Lung (tissue), 12 donors: ENCODE measurements around the gene PDCD1. TPM values are rescaled to one million over a fixed set of nuclear protein-coding genes. Genes with fewer than 3 reads are reported as not detected.
A peak's percentile ranks its signal among the peaks of the same experiment; 100 is the strongest.
"Not testable (repeated sequence)": the region's sequence is repeated elsewhere in the genome, so short reads cannot be mapped to it uniquely, and the experiment has no call there.

Experiments
- ATAC-seq: fragments of 200-7000 bp; cut with Tn5 transposase; one replicate; pipeline ENCODE4 v1.9.1; 2020; ENCODE audit warnings: moderate number of reproducible peaks; ENCODE audit not compliant: insufficient read depth, low FRiP score
- DNase-seq, 3 donors: peaks; one replicate each; pipeline ENCODE4 v3.0.0-alpha.2; 2013 to 2017
- H3K27ac ChIP-seq, 2 donors: one replicate each; pipeline ENCODE4 v1.5.1; 2013; ENCODE audit warnings: mild to moderate bottlenecking in 2 of 2, moderate library complexity in 2 of 2, control low read depth in 1 of 2, inconsistent platforms in 1 of 2, low read depth in 1 of 2, low read length in 1 of 2
- H3K27me3 ChIP-seq, 3 donors: one replicate each; pipeline ENCODE4 v1.5.1; 2013; ENCODE audit warnings: low read length in 2 of 3; ENCODE audit not compliant: control insufficient read depth in 3 of 3, insufficient read depth in 3 of 3
- H3K36me3 ChIP-seq, 4 donors: one replicate each; pipeline ENCODE4 v1.5.1; 2013; ENCODE audit warnings: low read length in 4 of 4, mild to moderate bottlenecking in 1 of 4, moderate library complexity in 1 of 4; ENCODE audit not compliant: control insufficient read depth in 4 of 4, insufficient read depth in 4 of 4
- H3K4me1 ChIP-seq, 5 donors: one replicate each; pipeline ENCODE4 v1.5.1; 2013; ENCODE audit warnings: low read length in 5 of 5, mild to moderate bottlenecking in 2 of 5, moderate library complexity in 1 of 5; ENCODE audit not compliant: control insufficient read depth in 5 of 5, insufficient read depth in 5 of 5
- H3K4me3 ChIP-seq: one replicate; pipeline ENCODE4 v1.5.1; 2013; ENCODE audit warnings: mild to moderate bottlenecking, control low read depth, moderate library complexity
- H3K9ac ChIP-seq, 2 donors: one replicate each; pipeline ENCODE4 v1.5.1; 2013; ENCODE audit warnings: low read length in 2 of 2, control low read depth in 1 of 2; ENCODE audit not compliant: insufficient read depth in 1 of 2
- H3K9me3 ChIP-seq, 4 donors: one replicate each; pipeline ENCODE4 v1.5.1; 2013; ENCODE audit warnings: low read length in 3 of 4, mild to moderate bottlenecking in 1 of 4, moderate library complexity in 1 of 4; ENCODE audit not compliant: control insufficient read depth in 4 of 4, insufficient read depth in 3 of 4
- CTCF ChIP-seq: IDR thresholded peaks from 2 replicates; pipeline ENCODE4 v1.5.1; 2012; ENCODE audit warnings: mild to moderate bottlenecking; ENCODE audit errors: control extremely low read depth, extremely low read depth
- WGBS, 2 donors: extraction: QIAGEN DNeasy Blood & Tissue Kit; methylation state at CpG; one replicate each; pipeline ENCODE4 v1.1.7; 2013; 5-methylcytosine and 5-hydroxymethylcytosine counted together
- polyA plus RNA-seq, 2 donors: library from polyadenylated mRNA; stranded (reverse); fragments of 200-250 nt; gene quantifications; one replicate each; pipeline ENCODE4 v1.2.1, GENCODE V29; 2013
- total RNA-seq, 2 donors: library from RNA; depleted of rRNA in 1 of 2; stranded (reverse); fragments of >200 nt in 1 of 2; gene quantifications; one replicate each; pipeline ENCODE4 v1.2.1, GENCODE V29; 2014 to 2021
- donor health status: control.
- donor health status: control.
- donor health status: Bipolar disorder and iron deficiency.
- donor health status: healthy.
- donor health status: DM: yes; HTN: yes; CAD: no.

The PDCD1 gene
- total and polyA plus RNA-seq, 4 donors = 0.59 to 0.97 (median 0.81) TPM

- no peak for TF ChIP-seq CTCF
- Histone ChIP-seq H3K9me3 (no peaks in the 10 kb centered on the region), H3K4me1 (peaks cover 0 to 21% (median 8%) of the 10 kb centered on the region in 5 donors), H3K4me3 (peak overlapping the region; percentile 22), H3K27ac (no peak overlapping the region), H3K27me3 (peaks cover 2 to 12% (median 9%) of the 10 kb centered on the region in 3 donors), H3K36me3 (no peaks in the 10 kb centered on the region), H3K9ac (no peak overlapping the region)
- WGBS, 2 donors = 3% methylated on average over 94 to 109 of the region's 109 CpGs
- DNase-seq (peak; percentile 52 to 81 (median 64)), ATAC-seq (peak; percentile 46)
These were observed 55.0 kb downstream of the PDCD1 start for GRCh38 chr2:241803387-241804325.

GRCh38 chr2:241802421-241803318 lies 56.0 kb downstream of the PDCD1 start:
- H3K9ac ChIP-seq = no peak overlapping the region
- TF ChIP-seq CTCF = no peak
- 56 to 65% methylated on average over 28 to 32 of the region's 32 CpGs for WGBS, 2 donors
- peak in 1 of 3 donors; percentile 10 for DNase-seq
- H3K4me3 ChIP-seq = no peak overlapping the region
- H3K4me1 ChIP-seq = peaks cover 0 to 21% (median 8%) of the 10 kb centered on the region in 5 donors
- no peaks in the 10 kb centered on the region for H3K9me3 ChIP-seq
- no peak overlapping the region for H3K27ac ChIP-seq
- H3K27me3 ChIP-seq = peaks cover 2 to 12% (median 9%) of the 10 kb centered on the region in 3 donors
- no peaks in the 10 kb centered on the region for H3K36me3 ChIP-seq
- ATAC-seq = no peak

DNA sequence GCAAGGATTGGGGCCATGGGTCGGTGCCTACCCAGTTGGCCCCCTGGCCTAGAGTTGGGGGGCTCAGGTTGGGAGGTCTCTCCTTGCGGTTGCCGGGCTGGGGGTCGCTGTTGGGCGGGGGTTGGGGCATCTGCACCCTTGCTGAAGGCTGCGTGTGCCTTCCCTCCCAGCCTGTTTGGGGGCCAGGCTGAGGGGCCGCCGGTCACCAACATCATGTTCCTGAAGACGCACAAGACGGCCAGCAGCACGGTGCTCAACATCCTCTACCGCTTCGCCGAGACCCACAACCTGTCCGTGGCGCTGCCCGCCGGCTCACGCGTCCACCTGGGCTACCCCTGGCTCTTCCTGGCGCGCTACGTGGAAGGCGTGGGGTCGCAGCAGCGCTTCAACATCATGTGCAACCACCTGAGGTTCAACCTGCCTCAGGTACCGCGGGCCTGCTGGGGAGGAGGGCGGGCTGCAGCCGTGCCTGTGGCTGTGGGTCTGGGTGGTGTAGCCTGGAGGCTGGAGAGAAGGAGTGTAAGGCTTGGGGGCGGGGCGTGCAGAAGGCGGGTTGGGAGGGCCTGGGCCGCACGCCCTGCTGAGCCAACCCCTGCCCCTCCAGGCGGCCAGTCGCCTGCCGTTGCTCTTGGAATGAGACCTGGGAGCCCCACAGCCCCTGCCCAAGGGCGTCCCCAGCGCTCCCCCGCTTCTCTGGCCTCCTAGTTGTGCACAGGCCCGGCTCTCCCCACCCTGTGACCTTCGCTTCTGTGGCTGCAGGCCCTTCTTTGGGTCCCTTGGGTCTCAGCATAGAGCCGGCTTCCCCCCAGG lies 56.9 kb downstream of the PDCD1 start:
- TF ChIP-seq CTCF = no peak
- H3K4me3 ChIP-seq = no peak overlapping the region

GRCh38 chr2:241800198-241800903 lies 58.3 kb downstream of the PDCD1 start:
- H3K9ac ChIP-seq, H3K9me3 ChIP-seq, H3K27ac ChIP-seq, H3K4me3 ChIP-seq, H3K36me3 ChIP-seq, ATAC-seq: not testable (repeated sequence)
- DNase-seq = peak in 1 of 3 donors; percentile 10
- WGBS, 2 donors = 77 to 86% methylated on average over 35 of the region's 35 CpGs
- peaks cover 0 to 21% (median 8%) of the 10 kb centered on the region in 5 donors for H3K4me1 ChIP-seq
- peaks cover 2 to 12% (median 9%) of the 10 kb centered on the region in 3 donors for H3K27me3 ChIP-seq

More for the DNA sequence above, 56.9 kb downstream of the PDCD1 start:
- peaks cover 0 to 21% (median 8%) of the 10 kb centered on the region in 5 donors for H3K4me1 ChIP-seq
- no peaks in the 10 kb centered on the region for H3K36me3 ChIP-seq
- ATAC-seq = no peak
- H3K27me3 ChIP-seq = peaks cover 2 to 12% (median 9%) of the 10 kb centered on the region in 3 donors
- DNase-seq = peak in 1 of 3 donors; percentile 14
- no peak overlapping the region for H3K27ac ChIP-seq
- no peaks in the 10 kb centered on the region for H3K9me3 ChIP-seq
- WGBS, 2 donors = 75 to 87% methylated on average over 44 of the region's 44 CpGs
- H3K9ac ChIP-seq = no peak overlapping the region
